H1 (cell line): ENCODE results near the gene RBMXL2.

Experiments used
- CEBPB ChIP-seq: IDR thresholded peaks from 2 replicates; pipeline ENCODE4 v1.6.1; 2012; ENCODE audit warnings: low read depth, low read length
- CTCF ChIP-seq, 3 experiments: IDR thresholded peaks; 1 replicate in 2 of 3; 2 replicates in 1 of 3; pipeline versions ENCODE4 v1.5.1 to v1.6.1; 2011; ENCODE audit warnings: low read length in 3 of 3, mild to moderate bottlenecking in 3 of 3, inconsistent platforms in 2 of 3, low read depth in 1 of 3, moderate library complexity in 1 of 3; ENCODE audit not compliant: insufficient read depth in 1 of 3; ENCODE audit errors: control extremely low read depth in 1 of 3
- JUN ChIP-seq: IDR thresholded peaks from 2 replicates; pipeline ENCODE4 v1.6.1; 2011; ENCODE audit warnings: low read depth, mild to moderate bottlenecking, improper control_type of control experiment, low read length
- KDM5A ChIP-seq: fragments of 200-600 bp; IDR thresholded peaks from 2 replicates; pipeline ENCODE4 v1.7.1; 2012; ENCODE audit warnings: mild to moderate bottlenecking, low read length, inconsistent platforms, mixed read lengths
- MAFK ChIP-seq: IDR thresholded peaks from 2 replicates; pipeline ENCODE4 v1.6.1; 2012; ENCODE audit warnings: low read depth, mild to moderate bottlenecking, improper control_type of control experiment, low read length
- MAX ChIP-seq: IDR thresholded peaks from 2 replicates; pipeline ENCODE4 v1.6.1; 2012; ENCODE audit warnings: inconsistent platforms
- POLR2AphosphoS5 ChIP-seq: IDR thresholded peaks from 2 replicates; pipeline ENCODE4 v1.6.1; 2011; ENCODE audit warnings: low read depth, low read length
- TAF1 ChIP-seq: IDR thresholded peaks from 2 replicates; pipeline ENCODE4 v1.6.1; 2011; ENCODE audit warnings: mild to moderate bottlenecking, low read depth, low read length

GRCh38 chr11:7057641-7058040 lies 31.2 kb upstream of the RBMXL2 start:
- TF ChIP-seq JUN (no peak), CTCF (IDR thresholded peaks at IDR 0.05; ENCODE audit: control extremely low read depth in 1 of 3, insufficient read depth in 1 of 3, low read depth in 1 of 3, low read length in 3 of 3) (no peak), MAFK (no peak), CEBPB (no peak), KDM5A (no peak), MAX (no peak), TAF1 (no peak), POLR2AphosphoS5 (no peak)
